Measurements from ENCODE around the gene ZC3H7B.
"Not testable (repeated sequence)": the region's sequence is repeated elsewhere in the genome, so short reads cannot be mapped to it uniquely, and the experiment has no call there.

ZC3H7B gene

DNA sequence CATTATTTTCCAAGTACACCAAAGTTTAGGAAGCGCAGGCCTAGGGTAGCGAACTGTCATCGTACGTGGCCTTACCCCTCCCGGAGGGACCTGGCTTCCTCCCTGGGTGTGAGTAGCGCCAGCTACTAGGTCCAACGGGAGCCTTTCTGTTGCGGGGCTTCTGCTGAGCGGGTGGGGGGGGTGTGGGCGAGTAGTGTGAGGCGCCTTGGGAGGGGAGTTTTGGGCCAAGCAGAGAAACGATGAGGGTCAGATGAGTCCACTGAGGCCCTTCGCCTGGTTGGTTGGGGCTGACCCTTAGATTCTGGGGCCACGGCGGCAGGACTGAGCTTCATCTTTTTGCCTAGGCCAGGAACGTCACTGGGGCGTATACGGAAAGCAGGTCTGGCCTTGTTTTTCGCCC lies 81.3 kb downstream of the ZC3H7B start:
- DNase-seq (ENCODE audit: low spot score) = no peak

DNA sequence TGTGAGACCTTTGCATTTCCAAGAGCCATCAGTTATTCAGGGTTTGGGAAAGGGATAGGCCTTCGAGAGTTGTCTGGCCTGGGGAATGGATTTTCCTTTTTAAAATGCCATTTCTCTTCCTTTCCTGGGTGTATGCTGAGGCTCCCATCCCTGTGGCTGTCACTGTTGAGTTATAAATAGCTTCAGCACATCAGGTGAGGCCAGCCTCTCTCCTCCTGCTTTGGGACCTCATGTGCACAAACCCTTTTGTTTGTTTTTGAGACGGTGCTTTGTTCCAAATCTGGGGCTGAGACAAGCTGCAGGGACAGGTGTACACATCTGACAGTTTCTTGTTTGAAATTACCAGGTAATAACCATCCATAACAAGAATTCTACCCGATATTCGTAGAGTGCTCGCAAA lies 81.8 kb downstream of the ZC3H7B start:
- no peak for DNase-seq (ENCODE audit: low spot score)

DNA sequence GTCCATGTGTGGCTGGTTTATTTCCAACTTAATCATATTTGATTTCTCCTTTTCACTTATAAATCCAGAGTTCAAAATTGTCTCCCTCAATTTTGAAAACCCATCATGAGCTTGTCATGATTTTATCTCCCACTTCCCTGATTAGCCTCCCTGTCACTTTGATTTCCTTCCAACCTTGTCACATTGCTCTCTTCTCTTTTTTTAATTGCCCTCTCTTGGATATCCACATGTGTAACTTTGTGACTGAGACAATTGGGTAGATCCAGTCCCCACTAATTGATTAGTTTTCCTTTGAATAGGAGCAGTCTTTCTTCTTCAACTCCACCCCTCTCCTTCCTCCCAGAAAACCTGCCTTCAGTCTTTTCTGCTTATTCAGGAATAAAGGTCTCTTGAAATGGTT lies 82.8 kb downstream of the ZC3H7B start:
- no peak for DNase-seq (ENCODE audit: low spot score)

DNA sequence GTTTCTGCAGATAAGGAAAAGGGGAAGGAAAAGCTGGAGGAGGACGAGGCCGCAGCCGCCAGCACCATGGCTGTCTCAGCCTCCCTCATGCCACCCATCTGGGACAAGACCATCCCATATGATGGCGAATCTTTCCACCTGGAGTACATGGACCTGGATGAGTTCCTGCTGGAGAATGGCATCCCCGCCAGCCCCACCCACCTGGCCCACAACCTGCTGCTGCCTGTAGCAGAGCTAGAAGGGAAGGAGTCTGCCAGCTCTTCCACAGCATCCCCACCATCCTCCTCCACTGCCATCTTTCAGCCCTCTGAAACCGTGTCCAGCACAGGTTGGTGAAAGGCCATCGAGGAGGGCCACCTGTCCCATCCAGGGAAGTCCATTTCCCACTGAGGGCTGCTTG lies 86.0 kb downstream of the ZC3H7B start:
- DNase-seq (ENCODE audit: low spot score) = no peak

DNA sequence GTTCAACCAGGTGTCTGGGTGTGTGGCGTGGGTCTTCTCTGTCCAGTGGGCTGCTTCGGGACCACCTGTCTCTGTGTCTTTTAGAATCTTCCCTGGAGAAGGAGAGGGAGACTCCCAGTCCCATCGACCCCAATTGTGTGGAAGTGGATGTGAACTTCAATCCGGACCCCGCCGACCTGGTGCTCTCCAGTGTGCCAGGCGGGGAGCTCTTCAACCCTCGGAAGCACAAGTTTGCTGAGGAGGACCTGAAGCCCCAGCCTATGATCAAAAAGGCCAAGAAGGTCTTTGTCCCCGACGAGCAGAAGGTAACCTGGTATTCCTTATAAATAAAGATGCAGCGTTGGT lies 92.7 kb downstream of the ZC3H7B start:
- DNase-seq (ENCODE audit: low spot score) = no peak

DNA sequence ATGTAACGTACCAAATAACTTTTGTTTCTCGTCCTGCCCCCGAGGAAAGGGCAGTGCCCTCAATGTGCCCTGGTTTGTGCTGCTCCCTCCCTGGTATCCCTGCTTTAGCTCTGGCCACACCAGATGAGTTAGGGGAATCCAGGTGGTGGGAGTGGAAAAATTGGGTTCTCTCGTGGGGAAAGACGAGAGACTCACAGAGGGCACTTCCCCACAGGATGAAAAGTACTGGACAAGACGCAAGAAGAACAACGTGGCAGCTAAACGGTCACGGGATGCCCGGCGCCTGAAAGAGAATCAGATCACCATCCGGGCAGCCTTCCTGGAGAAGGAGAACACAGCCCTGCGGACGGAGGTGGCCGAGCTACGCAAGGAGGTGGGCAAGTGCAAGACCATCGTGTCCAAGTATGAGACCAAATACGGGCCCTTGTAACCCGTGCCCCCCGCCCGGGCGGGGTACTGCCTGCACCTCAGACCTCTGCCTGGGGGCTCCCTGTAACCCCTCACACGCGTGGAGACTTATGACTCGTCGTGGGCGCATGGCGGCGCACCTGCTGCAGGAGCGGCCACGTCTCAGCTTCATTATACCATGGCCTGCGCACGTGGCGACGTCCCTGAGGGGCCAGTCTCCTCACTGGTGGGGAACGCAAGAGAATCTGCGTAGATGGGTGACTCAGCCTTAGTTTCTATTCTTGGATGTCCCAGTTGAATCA lies 94.4 kb downstream of the ZC3H7B start:
- no peak for DNase-seq (ENCODE audit: low spot score)

DNA sequence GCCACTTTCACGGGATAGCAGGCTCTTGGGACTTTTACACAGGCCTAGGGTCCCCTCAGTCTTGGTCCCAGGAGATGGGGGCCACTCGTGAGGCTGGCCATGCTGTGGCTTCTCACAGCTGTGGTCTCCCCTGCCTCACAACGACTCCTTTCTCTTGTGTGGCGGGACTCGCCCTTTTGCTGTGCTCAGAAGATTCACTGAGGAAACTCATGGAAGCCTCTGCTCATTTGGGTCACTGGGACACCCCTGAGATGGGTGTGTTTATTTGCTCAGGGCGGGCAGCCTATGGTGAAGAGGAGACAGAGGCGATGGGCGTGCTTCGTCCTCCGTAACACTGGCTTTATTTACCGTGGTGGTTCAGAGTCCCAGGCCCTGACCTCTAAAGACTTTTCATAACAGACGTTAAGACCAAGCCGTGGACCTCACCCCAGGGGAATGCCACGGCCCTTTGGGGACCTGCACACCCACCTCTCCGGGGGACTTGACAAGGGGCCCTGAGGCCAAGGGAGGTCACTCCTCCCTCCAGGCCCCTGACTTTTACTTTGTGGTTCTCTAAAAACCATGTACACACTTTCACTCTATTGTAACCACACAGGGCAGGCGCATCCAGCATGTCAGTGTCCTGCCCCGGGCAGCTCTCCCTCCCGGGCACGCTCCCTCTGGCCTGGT lies 96.0 kb downstream of the ZC3H7B start:
- no peak for DNase-seq (ENCODE audit: low spot score)

DNA sequence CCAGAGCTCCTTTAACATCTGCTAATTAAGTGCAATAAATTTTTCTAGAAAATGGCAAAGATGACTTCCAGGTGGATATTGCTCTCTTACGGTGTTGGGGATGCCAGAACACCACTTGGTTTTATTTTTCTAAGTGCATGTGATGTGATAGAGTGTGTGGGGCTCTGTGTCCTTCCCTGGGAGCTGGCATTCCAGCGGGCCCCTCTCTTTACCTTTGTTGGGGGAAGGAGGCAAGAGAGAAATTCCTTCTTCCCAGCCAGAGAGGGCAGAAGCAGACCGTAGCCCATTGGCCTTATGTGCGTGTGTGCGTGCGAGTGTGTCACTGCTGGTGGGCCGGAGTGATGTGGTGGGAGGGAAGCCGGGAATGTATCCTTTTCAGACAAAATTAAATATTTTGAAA lies 97.6 kb downstream of the ZC3H7B start:
- no peak for DNase-seq (ENCODE audit: low spot score)

DNA sequence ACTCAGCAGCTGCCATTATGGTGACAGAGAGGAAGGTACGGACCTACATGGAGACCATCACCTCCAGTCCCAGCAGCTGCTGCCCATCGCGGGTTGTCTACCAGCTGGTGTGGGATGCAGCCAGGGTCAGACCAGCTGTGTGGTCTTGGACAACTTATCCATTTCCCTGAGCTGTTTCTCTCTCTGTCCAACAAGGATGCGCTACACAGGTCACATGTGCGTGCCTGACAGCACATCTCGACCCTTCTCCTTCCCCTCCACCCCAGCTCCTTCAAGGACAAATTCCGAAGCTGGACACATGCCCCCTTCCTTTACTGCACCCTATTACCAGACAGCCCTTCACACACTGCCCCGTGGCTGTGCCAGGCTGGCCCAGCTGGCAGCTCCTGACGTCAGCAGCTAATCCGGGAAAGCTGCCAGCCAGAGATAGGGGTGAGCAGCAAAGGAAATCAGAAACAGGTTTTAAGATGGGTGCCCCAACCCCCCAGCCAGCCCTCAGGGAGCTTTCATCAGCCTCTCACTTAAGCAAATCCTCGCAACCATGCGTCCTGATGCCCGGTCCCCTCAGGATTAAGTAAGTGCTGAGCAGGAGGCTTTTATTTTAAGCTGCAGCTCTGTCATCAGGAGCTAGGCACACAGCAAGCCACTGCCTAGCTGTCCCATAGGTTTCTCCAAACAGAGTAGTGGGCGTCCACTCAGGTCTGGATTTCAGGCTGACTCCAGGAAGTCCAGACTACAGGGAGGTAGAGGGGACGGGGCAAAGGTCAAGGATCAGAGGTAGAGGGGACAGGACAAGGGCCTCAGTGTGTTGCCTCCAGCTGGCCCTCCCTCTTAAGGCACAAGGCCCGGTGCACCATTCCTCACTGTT lies 100.7 kb downstream of the ZC3H7B start:
- peak; percentile 74 for DNase-seq (ENCODE audit: low spot score)

DNA sequence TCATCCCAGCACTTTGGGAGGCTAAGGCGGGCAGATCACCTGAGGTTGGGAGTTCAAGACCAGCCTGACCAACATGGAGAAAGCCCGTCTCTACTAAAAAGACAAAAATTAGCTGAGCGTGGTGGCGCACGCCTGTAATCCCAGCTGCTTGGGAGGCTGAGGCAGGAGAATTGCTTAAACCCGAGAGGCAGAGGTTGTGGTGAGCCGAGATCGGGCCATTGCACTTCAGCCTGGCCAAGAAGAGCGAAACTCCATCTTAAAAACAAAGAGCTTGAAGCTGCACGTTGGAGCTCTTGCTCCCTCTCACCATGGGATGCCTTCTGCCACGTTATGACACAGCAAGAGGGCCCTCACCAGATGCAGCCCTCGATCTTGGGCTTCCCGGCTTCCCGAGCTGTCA lies 101.5 kb downstream of the ZC3H7B start:
- DNase-seq (ENCODE audit: low spot score) = not testable (repeated sequence)

DNA sequence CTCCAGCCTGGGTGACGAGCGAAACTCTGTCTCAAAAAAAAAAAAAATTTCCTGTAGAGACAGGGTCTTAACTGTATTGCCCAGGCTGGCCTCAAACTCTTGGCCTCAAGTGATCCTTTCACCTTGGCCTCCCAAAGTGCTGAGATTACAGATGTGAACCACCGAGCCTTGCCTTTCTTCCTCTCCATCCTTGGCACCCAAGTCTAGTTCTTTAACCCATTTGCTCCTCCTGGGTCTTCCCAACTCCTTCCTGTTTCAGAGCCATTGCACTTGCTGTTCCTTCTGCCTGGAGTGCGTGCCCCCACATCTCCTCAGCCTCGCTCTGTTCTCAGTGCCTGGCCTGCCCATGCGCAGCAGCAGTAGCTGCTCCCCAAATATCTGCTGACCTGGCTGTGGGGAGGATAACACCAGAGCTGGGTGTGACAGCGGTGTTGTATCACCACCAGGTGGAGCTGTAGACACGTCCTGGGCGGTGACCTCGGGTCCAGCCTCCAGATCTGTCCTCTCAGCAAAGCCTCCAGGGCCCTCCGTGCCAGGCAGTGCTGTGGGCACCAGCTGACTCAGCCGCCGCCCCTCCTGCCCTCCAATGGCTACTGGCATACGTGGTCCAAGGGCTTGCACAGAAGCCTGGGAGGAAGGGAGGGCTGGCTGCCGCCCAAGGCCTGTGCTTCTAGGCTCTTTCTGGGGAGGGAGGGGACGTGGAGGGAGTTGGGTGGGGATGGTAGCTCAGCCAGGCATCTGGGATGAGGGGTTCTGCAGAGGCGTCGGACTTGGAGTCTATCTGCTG lies 102.4 kb downstream of the ZC3H7B start:
- DNase-seq (ENCODE audit: low spot score) = peak; percentile 95

DNA sequence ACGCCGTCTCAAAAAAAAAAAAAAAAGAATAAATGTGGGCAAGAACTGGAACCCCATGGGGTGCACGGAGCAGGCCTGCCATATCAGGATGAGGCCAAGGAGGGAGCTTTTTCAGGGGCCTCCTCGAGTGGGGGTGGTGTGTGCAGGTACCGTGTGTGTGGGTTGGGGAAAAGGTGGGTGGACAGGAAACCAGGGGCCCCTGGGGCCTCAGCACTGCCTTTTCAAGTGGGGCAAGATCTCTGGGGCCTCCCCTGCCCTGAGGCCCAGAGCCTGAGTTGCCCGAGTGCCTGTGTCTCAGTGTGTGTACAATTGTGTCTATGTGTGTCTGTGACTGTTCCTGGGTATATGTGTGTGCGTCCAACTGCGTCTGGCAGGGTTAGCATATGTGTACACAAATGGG lies 104.3 kb downstream of the ZC3H7B start:
- DNase-seq (ENCODE audit: low spot score) = no peak

DNA sequence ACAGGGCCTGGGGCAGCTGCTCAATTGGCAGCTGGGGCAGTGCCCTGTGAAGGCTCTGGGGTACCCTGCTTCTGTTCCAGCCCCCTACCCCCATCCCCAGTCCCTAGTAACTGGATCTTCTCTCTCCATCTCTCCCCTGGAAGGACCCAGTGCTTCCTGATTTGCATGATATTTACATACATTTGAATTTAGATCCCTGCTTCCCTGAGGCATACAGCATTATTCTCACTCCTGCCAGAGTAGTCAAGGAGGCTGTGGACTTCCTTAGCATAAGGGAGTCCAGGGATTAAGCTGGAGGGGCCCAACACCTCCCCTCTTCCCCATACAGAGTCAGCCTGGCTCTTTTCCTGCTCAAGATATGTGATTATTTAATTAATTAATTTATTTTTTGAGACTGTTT lies 105.1 kb downstream of the ZC3H7B start:
- DNase-seq (ENCODE audit: low spot score) = no peak

DNA sequence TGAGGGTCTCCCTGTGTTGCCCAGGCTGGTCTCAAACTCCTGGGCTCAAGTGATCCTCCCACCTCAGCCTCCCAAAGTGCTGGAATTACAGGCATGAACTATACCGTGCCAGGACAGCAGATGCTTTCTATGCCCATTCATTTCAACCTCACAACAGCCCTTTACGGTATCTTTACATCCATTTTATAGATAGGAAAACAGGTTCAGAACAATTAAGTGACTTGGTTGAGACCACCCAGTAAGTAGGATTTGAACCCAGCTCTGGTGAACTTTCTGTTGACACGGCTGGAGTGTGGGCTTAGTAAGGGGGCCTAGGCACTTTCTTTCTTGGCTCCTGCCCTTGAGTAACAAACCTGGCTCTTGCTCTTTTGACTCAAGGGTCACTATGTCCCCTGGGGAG lies 106.1 kb downstream of the ZC3H7B start:
- no peak for DNase-seq (ENCODE audit: low spot score)

DNA sequence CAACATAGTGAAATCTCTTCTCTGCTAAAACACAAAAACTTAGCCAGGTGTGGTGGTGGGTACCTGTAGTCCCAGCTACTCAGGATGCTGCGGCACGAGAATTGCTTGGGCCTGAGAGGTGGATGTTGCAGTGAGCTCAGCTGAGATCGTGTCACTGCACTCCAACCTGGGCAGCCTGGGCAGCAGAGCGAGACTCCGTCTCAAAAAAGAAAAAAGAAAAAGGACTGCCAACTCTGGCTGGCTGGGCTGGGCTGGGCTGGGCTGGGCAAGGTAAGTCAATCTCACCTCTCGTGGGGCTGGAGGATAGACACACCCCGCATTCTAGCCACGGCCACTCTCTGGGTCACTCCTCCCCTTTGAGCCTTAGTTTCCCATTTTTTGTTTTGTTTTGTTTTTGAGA lies 107.3 kb downstream of the ZC3H7B start:
- DNase-seq (ENCODE audit: low spot score) = no peak
